Endothelial cell of umbilical vein (primary cell): ENCODE results near the gene GUCY1A1. TPM values are rescaled to one million over a fixed set of nuclear protein-coding genes. Genes with fewer than 3 reads are reported as not detected.

Source experiments
- BruUV-seq: library from RNA; stranded (reverse); fragments of 400-500 nt; replicated peaks from 2 replicates; lab custom pipeline; 2021; lab: Mats Ljungman, UMichigan
- CTCF ChIA-PET: fragments of 300-600, 350-600 bp; sonication (Branson Sonifier 250); formaldehyde crosslinking; loops from one replicate; lab custom pipeline; 2021; ENCODE audit warnings: antibody characterized with exemption, inconsistent platforms; lab: Charles Lee
- POLR2A ChIA-PET: fragments of 300-600, 350-600 bp; sonication (Branson Sonifier 250); formaldehyde crosslinking; loops from one replicate; lab custom pipeline; 2021; ENCODE audit warnings: antibody characterized with exemption, inconsistent platforms; lab: Charles Lee
- DNase-seq: peaks from one replicate; pipeline ENCODE4 v3.0.0-alpha.2; 2011; ENCODE audit warnings: low read depth, low spot score
- FAIRE-seq: peaks from 2 replicates; lab custom pipeline; 2011; peaks lifted over from hg19 to GRCh38; lab: Jason Lieb, UNC
- H2AFZ ChIP-seq: 2 replicates; pipeline ENCODE4 v1.6.0; 2012; ENCODE audit warnings: low read depth, low read length, control low read depth, inconsistent platforms
- H3K27ac ChIP-seq: 2 replicates; pipeline ENCODE4 v1.5.1; 2011; ENCODE audit warnings: low read depth, mild to moderate bottlenecking, control low read depth, low read length, moderate library complexity; ENCODE audit not compliant: insufficient read depth
- H3K27me3 ChIP-seq, 2 experiments: 2 replicates each; pipeline versions ENCODE4 v1.6.0 to v1.6.1; 2011; ENCODE audit warnings: low read length in 2 of 2, mixed read lengths in 1 of 2; ENCODE audit not compliant: control insufficient read depth in 2 of 2, insufficient read depth in 2 of 2
- H3K36me3 ChIP-seq, 2 experiments: 2 replicates in 1 of 2; 3 replicates in 1 of 2; pipeline ENCODE4 v1.5.1; 2011; ENCODE audit warnings: low read length in 2 of 2, mild to moderate bottlenecking in 1 of 2, moderate library complexity in 1 of 2; ENCODE audit not compliant: control insufficient read depth in 2 of 2, insufficient read depth in 2 of 2; ENCODE audit errors: extremely low read depth in 1 of 2
- H3K4me1 ChIP-seq: 3 replicates; pipeline ENCODE4 v1.5.1; 2011; ENCODE audit warnings: mild to moderate bottlenecking, low read length; ENCODE audit not compliant: control insufficient read depth, insufficient read depth; ENCODE audit errors: extremely low read depth
- H3K4me2 ChIP-seq: 2 replicates; pipeline ENCODE4 v1.6.1; 2011; ENCODE audit warnings: low read length, control low read depth, mixed read lengths; ENCODE audit not compliant: insufficient read depth
- H3K4me3 ChIP-seq, 3 experiments: fragments of 200-600 bp in 1 of 3; sonication (generic), shearing (Covaris generic) in 1 of 3; replicated peaks in 1 of 3; 2 replicates each; pipeline ENCODE4 v1.5.1; 2011 to 2016; ENCODE audit warnings: control low read depth in 3 of 3, low read length in 3 of 3, mild to moderate bottlenecking in 2 of 3, inconsistent platforms in 1 of 3, low read depth in 1 of 3, moderate library complexity in 1 of 3; ENCODE audit not compliant: insufficient read depth in 1 of 3
- H3K79me2 ChIP-seq: 2 replicates; pipeline ENCODE4 v1.6.0; 2012; ENCODE audit warnings: low read length, inconsistent platforms; ENCODE audit not compliant: control insufficient read depth, insufficient read depth
- H3K9ac ChIP-seq: replicated peaks from 2 replicates; pipeline ENCODE3; 2011; ENCODE audit warnings: low read length, control low read depth; ENCODE audit not compliant: insufficient read depth; ENCODE audit errors: extremely low read depth
- H3K9me1 ChIP-seq: replicated peaks from 3 replicates; pipeline ENCODE4 v1.6.0; 2011; ENCODE audit warnings: mild to moderate bottlenecking, low read length; ENCODE audit not compliant: control insufficient read depth, insufficient read depth; ENCODE audit errors: extremely low read depth
- H3K9me3 ChIP-seq: replicated peaks from 2 replicates; pipeline ENCODE4 v1.5.1; 2012; ENCODE audit warnings: low read length, inconsistent platforms; ENCODE audit not compliant: control insufficient read depth, insufficient read depth
- H4K20me1 ChIP-seq: replicated peaks from 2 replicates; pipeline ENCODE3; 2011; ENCODE audit warnings: mild to moderate bottlenecking, low read length; ENCODE audit not compliant: control insufficient read depth, insufficient read depth; ENCODE audit errors: extremely low read depth
- CTCF ChIP-seq, 2 donors: IDR thresholded peaks; 1 replicate in 1 of 2; 2 replicates in 1 of 2; pipeline ENCODE4 v1.5.1; 2011; ENCODE audit warnings: low read length in 2 of 2, mild to moderate bottlenecking in 2 of 2, moderate library complexity in 2 of 2, control low read depth in 1 of 2, inconsistent platforms in 1 of 2, low read depth in 1 of 2; ENCODE audit not compliant: insufficient read depth in 1 of 2; ENCODE audit errors: extremely low read depth in 1 of 2
- EZH2 ChIP-seq: IDR thresholded peaks from 2 replicates; pipeline ENCODE4 v1.6.1; 2012; ENCODE audit warnings: borderline replicate concordance, low read depth, mild to moderate bottlenecking, moderate library complexity, low read length, inconsistent platforms; ENCODE audit not compliant: severe bottlenecking
- FOS ChIP-seq: IDR thresholded peaks from 2 replicates; pipeline ENCODE4 v1.6.1; 2011; ENCODE audit warnings: mild to moderate bottlenecking, low read length, moderate library complexity, borderline replicate concordance; ENCODE audit not compliant: insufficient read depth
- GATA2 ChIP-seq: IDR thresholded peaks from 2 replicates; pipeline ENCODE4 v1.7.0; 2011; ENCODE audit warnings: low read depth, mild to moderate bottlenecking, moderate library complexity, mixed read lengths, low read length; ENCODE audit not compliant: insufficient read length, insufficient read depth
- JUN ChIP-seq: IDR thresholded peaks from 2 replicates; pipeline ENCODE4 v1.6.1; 2011; ENCODE audit warnings: borderline replicate concordance, low read depth; ENCODE audit not compliant: insufficient read length, insufficient read depth
- MAX ChIP-seq: IDR thresholded peaks from 2 replicates; pipeline ENCODE4 v1.6.1; 2011; ENCODE audit not compliant: insufficient read depth, insufficient read length
- MYC ChIP-seq: IDR thresholded peaks from one replicate; pipeline ENCODE4 v1.6.1; 2011; ENCODE audit warnings: mild to moderate bottlenecking, low read depth, low read length
- POLR2A ChIP-seq: IDR thresholded peaks from 2 replicates; pipeline ENCODE4 v1.6.1; 2012; ENCODE audit warnings: low read depth, mild to moderate bottlenecking, control low read depth, low read length
- POLR2AphosphoS5 ChIP-seq: IDR thresholded peaks from 2 replicates; pipeline ENCODE4 v1.6.1; 2012; ENCODE audit warnings: low read depth, mild to moderate bottlenecking, control low read depth, low read length, moderate library complexity; ENCODE audit not compliant: insufficient read depth
- dilution Hi-C: fragments of 300-500 bp; cut with MboI; formaldehyde crosslinking; loops from one replicate; pipeline ENCODE4 v1.15.0; 2019; ENCODE audit warnings: low sequenced_read_pairs; ENCODE audit not compliant: extremely low pct_ligation_motif_present
- intact Hi-C: fragments of 100-400 bp; cut with micrococcal nuclease; formaldehyde crosslinking; loops from one replicate; pipeline ENCODE4 v1.10.0; 2022
- polyA plus RNA-seq, 4 experiments: library from polyadenylated mRNA; depleted of rRNA in 3 of 4; stranded (reverse) in 3 of 4; unstranded in 1 of 4; fragments of >200 nt; gene quantifications; 2 replicates each; pipeline versions ENCODE4 v1.2.1 to v1.2.3, GENCODE V29; 2011 to 2012; ENCODE audit warnings: missing spikeins in 1 of 4
- total RNA-seq: library from RNA; stranded (reverse); gene quantifications from 2 replicates; pipeline ENCODE4 v1.2.3, GENCODE V29; 2021

Gene GUCY1A1
- total and polyA plus RNA-seq, 2 donors (not counting 3 experiments of a cell fraction or from before 2014, with no cell fraction given), result 1.3 to 4.4 TPM

DNA sequence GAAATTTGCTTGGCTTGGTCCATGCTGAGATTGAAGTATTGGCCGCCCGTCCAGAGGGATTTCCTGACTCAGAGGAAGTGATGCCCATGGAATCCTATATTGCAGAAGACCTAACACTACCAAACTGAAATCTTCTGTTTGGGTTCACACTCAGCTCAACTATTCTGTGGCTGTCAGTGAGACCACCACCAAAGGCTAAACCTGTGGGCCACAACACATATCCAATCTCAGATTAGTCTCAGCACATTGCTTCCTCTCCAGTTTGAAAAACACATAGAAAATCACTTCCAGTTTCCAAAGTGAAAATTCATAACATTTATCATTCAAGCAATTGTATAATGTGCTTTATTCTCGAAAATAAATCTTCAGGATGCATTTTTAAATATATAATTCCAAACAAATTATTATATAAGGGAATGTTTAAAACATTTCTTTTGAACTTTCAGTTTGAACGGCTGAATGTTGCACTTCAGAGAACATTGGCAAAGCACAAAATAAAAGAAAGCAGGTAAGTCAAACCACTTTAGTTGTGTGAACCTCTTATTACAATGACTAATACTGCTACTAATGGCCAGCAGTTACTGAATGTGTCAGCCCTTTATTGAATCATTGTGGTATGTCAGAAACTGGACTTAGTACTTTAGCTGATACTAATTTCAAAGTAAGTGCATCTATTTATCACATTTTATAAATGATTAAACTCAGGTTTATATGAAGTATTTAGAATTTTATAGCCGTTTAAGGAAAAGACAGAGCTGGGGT lies 37.0 kb downstream of the GUCY1A1 start:
- intact Hi-C loops, result no loop called here
- Histone ChIP-seq H3K9me3 (no peaks in the 10 kb centered on the region), H3K79me2 (no peaks in the 10 kb centered on the region), H3K27ac (no peak overlapping the region), H3K9me1 (no peaks in the 10 kb centered on the region), H3K9ac (no peak overlapping the region), H4K20me1 (no peaks in the 10 kb centered on the region), H3K36me3 (no peaks in the 10 kb centered on the region), H3K4me1 (no peaks in the 10 kb centered on the region), H3K4me2 (no peak overlapping the region), H2AFZ (peak overlapping the region; percentile 10), H3K27me3 (no peaks in the 10 kb centered on the region), H3K4me3 (no peak overlapping the region)
- ChIA-PET POLR2A (no interaction called here), CTCF (interaction anchor here (0.7 to 1.8 kb wide), 5 partner anchors 11 to 175 kb away, joined by 3 to 6 read pairs (median 3); no protein-coding TSS in a partner anchor)
- dilution Hi-C loops, result no loop called here
- no TSS peak for BruUV-seq
- DNase-seq (no peak), FAIRE-seq (peak; percentile 26)
- TF ChIP-seq CTCF (IDR thresholded peaks at IDR 0.05; ENCODE audit: extremely low read depth in 1 of 2, insufficient read depth in 1 of 2, low read depth in 1 of 2, low read length in 2 of 2) (no peak), MAX (no peak), FOS (no peak), JUN (no peak), POLR2A (no peak), MYC (no peak), GATA2 (no peak), POLR2AphosphoS5 (no peak), EZH2 (no peak)
